NCI-H2107 treated with DMSO at 0.1 percent for 48 hours (cell line): ENCODE measurements around the gene PLCXD1.

Source experiments
- DNase-seq: peaks from one replicate; lab custom pipeline; 2025; ENCODE audit not compliant: unreplicated experiment; lab: John Stamatoyannopoulos, UW

The PLCXD1 gene

GRCh38 chrX:333611-334311 lies 52.6 kb downstream of the PLCXD1 start:
- no peak for DNase-seq

- DNase-seq: no peak
Observed at GRCh38 chrX:334331-334891, 53.2 kb downstream of the PLCXD1 start.

- no peak for DNase-seq
Observed at GRCh38 chrX:334971-335757, 54.0 kb downstream of the PLCXD1 start.

GRCh38 chrX:335758-336155 lies 54.6 kb downstream of the PLCXD1 start:
- DNase-seq: no peak

- no peak for DNase-seq
Observed at GRCh38 chrX:336227-336626, 55.0 kb downstream of the PLCXD1 start.

- DNase-seq: no peak
Observed at GRCh38 chrX:337331-337831, 56.2 kb downstream of the PLCXD1 start.

GRCh38 chrX:338281-338835 lies 57.2 kb downstream of the PLCXD1 start:
- no peak for DNase-seq

- no peak for DNase-seq
Observed at GRCh38 chrX:338836-339400, 57.7 kb downstream of the PLCXD1 start.

- DNase-seq: no peak
Observed at GRCh38 chrX:340121-340520, 58.9 kb downstream of the PLCXD1 start.

GRCh38 chrX:340641-341423 lies 59.7 kb downstream of the PLCXD1 start:
- no peak for DNase-seq

GRCh38 chrX:341541-342101 lies 60.4 kb downstream of the PLCXD1 start:
- no peak for DNase-seq

- no peak for DNase-seq
Observed at GRCh38 chrX:344371-344901, 63.3 kb downstream of the PLCXD1 start.

- DNase-seq: no peak
Observed at GRCh38 chrX:345020-345925, 64.1 kb downstream of the PLCXD1 start.

- DNase-seq: no peak
Observed at GRCh38 chrX:346034-346813, 65.0 kb downstream of the PLCXD1 start.

- DNase-seq: no peak
Observed at GRCh38 chrX:347351-348117, 66.4 kb downstream of the PLCXD1 start.

GRCh38 chrX:348461-349117 lies 67.4 kb downstream of the PLCXD1 start:
- DNase-seq: no peak

GRCh38 chrX:349196-349595 lies 68.0 kb downstream of the PLCXD1 start:
- no peak for DNase-seq
